ENCODE measurements around the gene DTX3.
"Not testable (repeated sequence)": the region's sequence is repeated elsewhere in the genome, so short reads cannot be mapped to it uniquely, and the experiment has no call there.

Gene DTX3

GRCh38 chr12:57616383-57617101, 11.9 kb downstream of the DTX3 start:
- TF ChIP-seq, protein P1, sequence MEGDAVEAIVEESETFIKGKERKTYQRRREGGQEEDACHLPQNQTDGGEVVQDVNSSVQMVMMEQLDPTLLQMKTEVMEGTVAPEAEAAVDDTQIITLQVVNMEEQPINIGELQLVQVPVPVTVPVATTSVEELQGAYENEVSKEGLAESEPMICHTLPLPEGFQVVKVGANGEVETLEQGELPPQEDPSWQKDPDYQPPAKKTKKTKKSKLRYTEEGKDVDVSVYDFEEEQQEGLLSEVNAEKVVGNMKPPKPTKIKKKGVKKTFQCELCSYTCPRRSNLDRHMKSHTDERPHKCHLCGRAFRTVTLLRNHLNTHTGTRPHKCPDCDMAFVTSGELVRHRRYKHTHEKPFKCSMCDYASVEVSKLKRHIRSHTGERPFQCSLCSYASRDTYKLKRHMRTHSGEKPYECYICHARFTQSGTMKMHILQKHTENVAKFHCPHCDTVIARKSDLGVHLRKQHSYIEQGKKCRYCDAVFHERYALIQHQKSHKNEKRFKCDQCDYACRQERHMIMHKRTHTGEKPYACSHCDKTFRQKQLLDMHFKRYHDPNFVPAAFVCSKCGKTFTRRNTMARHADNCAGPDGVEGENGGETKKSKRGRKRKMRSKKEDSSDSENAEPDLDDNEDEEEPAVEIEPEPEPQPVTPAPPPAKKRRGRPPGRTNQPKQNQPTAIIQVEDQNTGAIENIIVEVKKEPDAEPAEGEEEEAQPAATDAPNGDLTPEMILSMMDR (IDR thresholded peaks at IDR 0.05; ENCODE audit: control insufficient read depth, extremely low read depth, insufficient read depth), result no peak
- H3K4me3 ChIP-seq (ENCODE audit: low read depth, low read length), result no peak overlapping the region
- DNase-seq (ENCODE audit: low read depth), result no peak

GRCh38 chr12:57617942-57618341, 13.3 kb downstream of the DTX3 start:
- H3K4me3 ChIP-seq (ENCODE audit: low read depth, low read length), result no peak overlapping the region
- no peak for DNase-seq (ENCODE audit: low read depth)
- TF ChIP-seq, protein P1 (IDR thresholded peaks at IDR 0.05; ENCODE audit: control insufficient read depth, extremely low read depth, insufficient read depth), result no peak

- DNase-seq (ENCODE audit: low read depth); H3K4me3 ChIP-seq (ENCODE audit: low read depth, low read length): not testable (repeated sequence)
Observed at GRCh38 chr12:57618431-57618830, 13.8 kb downstream of the DTX3 start.

- no peak overlapping the region for H3K4me3 ChIP-seq (ENCODE audit: low read depth, low read length)
- TF ChIP-seq, protein P1 (IDR thresholded peaks at IDR 0.05; ENCODE audit: control insufficient read depth, extremely low read depth, insufficient read depth), result no peak
- DNase-seq (ENCODE audit: low read depth), result no peak
Observed at GRCh38 chr12:57618966-57619433, 14.4 kb downstream of the DTX3 start.

- TF ChIP-seq, protein P1 (IDR thresholded peaks at IDR 0.05; ENCODE audit: control insufficient read depth, extremely low read depth, insufficient read depth), result no peak
- DNase-seq (ENCODE audit: low read depth), result no peak
- no peak overlapping the region for H3K4me3 ChIP-seq (ENCODE audit: low read depth, low read length)
Observed at GRCh38 chr12:57619434-57620244, 15.0 kb downstream of the DTX3 start.

- no peak overlapping the region for H3K4me3 ChIP-seq (ENCODE audit: low read depth, low read length)
- no peak for DNase-seq (ENCODE audit: low read depth)
- TF ChIP-seq, protein P1 (IDR thresholded peaks at IDR 0.05; ENCODE audit: control insufficient read depth, extremely low read depth, insufficient read depth), result no peak
Observed at GRCh38 chr12:57620245-57620935, 15.8 kb downstream of the DTX3 start.

GRCh38 chr12:57620936-57621496, 16.4 kb downstream of the DTX3 start:
- no peak overlapping the region for H3K4me3 ChIP-seq (ENCODE audit: low read depth, low read length)
- TF ChIP-seq, protein P1 (IDR thresholded peaks at IDR 0.05; ENCODE audit: control insufficient read depth, extremely low read depth, insufficient read depth), result no peak
- DNase-seq (ENCODE audit: low read depth), result no peak
